LNCAP (cell line): ENCODE measurements around the gene ZDHHC1.

Experiments
- TF ChIP-seq, protein P1 (sequence below): fragments of 450-650 bp; IDR thresholded peaks from 2 replicates; pipeline ENCODE4 v1.5.1; 2017; ENCODE audit warnings: mild to moderate bottlenecking

The ZDHHC1 gene

DNA sequence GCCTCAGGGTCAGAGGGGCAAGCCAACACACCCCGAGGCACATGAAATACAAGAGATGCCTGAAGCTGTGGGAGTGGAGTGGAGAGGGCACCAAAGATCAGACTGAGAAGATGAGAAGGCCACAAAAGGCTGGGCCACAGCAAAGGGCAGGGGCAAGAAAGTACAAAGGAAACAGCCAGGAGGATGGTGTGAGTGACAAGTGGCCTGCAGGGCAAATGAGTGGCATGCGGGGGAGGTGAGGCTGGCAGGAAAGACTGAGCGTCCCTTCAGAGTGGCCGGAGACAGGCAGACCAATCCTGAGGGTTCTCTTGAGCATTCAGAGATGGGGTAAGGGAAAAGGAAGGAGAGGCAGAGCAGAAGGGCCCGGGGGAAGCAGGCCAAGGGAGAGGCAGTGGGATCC lies 37.8 kb upstream of the ZDHHC1 start:
- TF ChIP-seq, protein P1, sequence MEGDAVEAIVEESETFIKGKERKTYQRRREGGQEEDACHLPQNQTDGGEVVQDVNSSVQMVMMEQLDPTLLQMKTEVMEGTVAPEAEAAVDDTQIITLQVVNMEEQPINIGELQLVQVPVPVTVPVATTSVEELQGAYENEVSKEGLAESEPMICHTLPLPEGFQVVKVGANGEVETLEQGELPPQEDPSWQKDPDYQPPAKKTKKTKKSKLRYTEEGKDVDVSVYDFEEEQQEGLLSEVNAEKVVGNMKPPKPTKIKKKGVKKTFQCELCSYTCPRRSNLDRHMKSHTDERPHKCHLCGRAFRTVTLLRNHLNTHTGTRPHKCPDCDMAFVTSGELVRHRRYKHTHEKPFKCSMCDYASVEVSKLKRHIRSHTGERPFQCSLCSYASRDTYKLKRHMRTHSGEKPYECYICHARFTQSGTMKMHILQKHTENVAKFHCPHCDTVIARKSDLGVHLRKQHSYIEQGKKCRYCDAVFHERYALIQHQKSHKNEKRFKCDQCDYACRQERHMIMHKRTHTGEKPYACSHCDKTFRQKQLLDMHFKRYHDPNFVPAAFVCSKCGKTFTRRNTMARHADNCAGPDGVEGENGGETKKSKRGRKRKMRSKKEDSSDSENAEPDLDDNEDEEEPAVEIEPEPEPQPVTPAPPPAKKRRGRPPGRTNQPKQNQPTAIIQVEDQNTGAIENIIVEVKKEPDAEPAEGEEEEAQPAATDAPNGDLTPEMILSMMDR = no peak

DNA sequence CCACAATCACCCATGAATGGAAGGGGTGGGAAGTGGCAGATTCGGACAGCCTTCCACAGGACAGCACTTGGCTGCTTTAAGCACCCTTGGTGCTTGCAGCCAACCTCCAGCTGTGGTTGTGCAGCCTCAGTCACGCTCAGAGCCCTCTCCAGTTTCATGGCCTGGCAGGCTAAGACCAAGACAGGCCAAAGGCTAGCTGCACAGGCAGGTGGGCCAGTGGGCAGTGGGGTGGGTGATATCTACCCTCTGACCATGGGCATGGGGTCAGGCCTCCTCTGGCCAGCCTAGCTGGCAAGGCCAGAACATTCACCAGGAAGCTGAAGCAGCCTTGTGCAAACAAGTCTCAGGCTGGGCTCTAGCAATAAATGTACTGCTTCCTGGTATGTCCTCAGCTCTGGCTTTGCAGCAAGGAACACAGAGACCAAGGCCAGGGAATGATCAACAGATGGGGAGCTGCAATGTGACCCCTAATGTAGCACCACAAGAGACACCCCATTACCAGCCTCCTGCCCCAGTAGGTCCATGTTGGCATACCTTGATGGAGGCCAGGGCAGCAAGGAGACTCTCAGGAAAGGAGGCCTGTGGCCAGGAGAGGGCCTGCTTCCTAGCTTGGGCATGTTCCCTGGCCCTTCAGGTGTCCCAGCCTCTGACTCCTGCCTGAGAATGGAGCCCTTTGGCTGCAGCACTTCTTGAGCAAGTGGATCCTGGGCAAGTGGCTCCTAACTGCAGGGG lies 35.6 kb upstream of the ZDHHC1 start:
- TF ChIP-seq, protein P1 = no peak; the same call in 1 of the 2 replicates

DNA sequence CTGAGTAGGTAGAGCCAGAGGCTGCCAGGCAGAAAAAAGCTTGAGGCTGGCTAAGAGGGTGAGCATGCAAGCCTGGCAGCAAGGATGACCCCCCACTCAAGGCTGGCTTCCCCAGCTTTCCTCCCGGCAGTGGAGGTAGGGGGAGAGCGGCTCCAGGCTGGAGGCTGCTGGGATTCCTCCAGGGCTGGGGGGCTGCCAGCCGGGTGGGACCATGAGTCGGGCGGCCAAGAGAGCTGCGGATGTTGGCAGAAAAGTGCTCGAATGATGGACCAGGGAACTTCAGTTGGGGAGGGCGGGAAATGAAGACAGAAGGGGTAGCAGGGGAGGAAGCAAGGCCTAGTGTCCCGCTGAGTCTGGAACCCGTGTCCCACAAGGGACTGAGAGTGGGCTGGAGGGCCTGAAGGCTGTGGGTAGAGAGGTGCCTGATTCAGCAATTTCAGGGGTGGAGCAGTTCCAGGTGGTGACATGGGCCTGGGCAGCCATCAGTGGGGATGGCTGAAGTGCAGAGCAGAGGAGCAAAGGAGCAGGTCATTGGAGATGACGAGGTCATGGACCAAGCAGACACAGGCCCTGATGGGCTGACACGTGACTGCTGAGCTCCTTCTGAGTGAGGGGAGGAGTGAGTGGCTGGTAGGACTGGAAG lies 34.9 kb upstream of the ZDHHC1 start:
- TF ChIP-seq, protein P1 = no peak

DNA sequence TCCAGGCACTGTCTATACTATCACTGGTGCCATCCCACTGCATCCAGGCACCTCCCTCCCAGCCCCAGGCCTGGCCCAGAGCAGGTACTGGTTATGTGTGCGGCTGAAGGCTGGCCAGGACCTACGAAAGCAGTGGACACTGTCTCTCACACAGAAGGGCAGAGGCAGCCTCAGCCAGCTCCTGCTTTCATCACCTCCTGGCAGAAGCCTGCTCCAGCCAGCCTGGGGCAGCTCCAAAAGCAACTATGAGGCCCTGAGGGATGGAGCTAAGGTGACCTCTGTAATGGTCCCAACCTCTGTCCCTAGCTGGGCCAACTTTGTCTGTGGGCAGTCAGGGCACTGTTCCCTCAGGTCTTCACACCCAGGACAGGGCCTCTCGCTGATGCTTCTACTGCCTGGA lies 33.5 kb upstream of the ZDHHC1 start:
- TF ChIP-seq, protein P1 = no peak

DNA sequence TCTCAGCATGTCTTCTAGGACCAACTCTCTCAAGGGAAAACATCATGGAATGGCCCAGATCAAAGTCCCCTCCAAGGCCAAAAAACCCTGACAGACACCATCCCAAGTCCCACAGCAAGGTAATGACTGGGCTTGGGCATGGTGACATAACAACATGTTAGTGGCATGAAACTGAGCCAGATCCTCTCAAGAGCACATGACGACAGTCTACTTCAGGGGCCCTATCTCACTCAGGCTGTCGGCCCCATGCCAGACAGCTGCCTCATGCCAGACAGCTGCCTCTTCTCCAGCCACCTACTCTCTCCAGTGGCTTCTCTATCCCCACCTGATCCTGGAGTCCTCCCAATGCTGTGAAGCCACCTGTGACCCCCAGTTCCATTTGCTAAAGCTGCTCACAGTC lies 33.1 kb upstream of the ZDHHC1 start:
- TF ChIP-seq, protein P1 = no peak

DNA sequence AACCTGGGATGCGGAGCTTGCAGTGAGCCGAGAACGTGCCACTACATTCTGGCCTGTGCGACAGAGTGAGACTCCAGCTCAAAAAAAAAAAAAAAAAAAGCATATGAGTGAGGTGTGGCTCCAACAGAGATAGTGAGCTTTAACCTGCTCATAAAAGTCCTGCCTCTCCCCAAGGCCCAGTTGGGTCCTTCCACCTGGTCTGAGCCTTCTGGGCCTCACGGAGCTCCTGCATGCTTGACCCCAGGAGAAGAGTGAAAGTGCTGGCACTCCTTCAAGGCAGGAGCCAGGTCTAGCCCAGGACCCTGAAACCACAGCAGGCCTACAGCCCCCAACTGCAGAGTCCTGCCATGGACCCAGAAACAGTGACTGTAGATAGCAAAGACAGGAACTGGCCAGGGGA lies 32.3 kb upstream of the ZDHHC1 start:
- TF ChIP-seq, protein P1 = no peak

DNA sequence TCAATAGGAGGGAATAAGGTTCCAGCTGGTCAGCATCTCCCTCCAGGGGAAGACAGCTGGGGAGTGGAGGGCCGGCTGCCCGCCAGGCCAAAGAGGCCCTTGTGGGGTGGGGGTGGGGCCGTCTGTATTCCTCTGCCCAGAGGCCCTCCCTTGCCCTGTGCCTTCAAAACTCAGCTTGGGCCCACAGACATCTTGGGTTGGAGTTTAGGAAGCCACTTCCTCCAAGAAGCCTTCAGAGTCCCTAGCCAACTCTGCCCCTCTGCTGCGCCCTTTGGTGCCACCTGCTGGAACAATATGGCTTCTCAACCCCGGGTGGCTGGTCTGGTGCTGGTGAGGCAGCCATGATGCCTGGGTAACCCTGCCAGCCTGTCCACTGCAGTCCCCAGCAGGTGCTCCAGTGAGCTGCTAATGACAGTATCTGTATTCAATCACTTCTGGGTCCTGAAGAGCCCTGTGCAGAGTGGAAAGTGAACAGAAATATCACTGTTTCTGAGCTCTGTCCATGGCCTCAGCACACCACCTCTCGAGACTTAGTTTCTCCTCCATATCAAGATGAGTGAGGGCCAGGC lies 31.3 kb upstream of the ZDHHC1 start:
- TF ChIP-seq, protein P1 = peak; percentile 41; the same call in 1 of the 2 replicates
